Measurements from ENCODE around the gene ADSL.
"Not testable (repeated sequence)": the region's sequence is repeated elsewhere in the genome, so short reads cannot be mapped to it uniquely, and the experiment has no call there.

The ADSL gene

GRCh38 chr22:40346185-40347118 is at the start of gene ADSL:
Gene ADSL, plus strand, starts transcription at chr22:40346500. Its CDS starts 59 bp downstream, at chr22:40346559.
- DNase-seq = peak; percentile 41

GRCh38 chr22:40300316-40300715 is 46.0 kb upstream of the ADSL start:
- no peak for DNase-seq

- DNase-seq = no peak
Measured at GRCh38 chr22:40300884-40301672, 45.2 kb upstream of the ADSL start.

- DNase-seq = no peak
Measured at GRCh38 chr22:40302149-40302548, 44.2 kb upstream of the ADSL start.

- DNase-seq = no peak
Measured at GRCh38 chr22:40305625-40306024, 40.7 kb upstream of the ADSL start.

- DNase-seq = no peak
Measured at GRCh38 chr22:40308999-40309573, 37.2 kb upstream of the ADSL start.

GRCh38 chr22:40309631-40310030 is 36.7 kb upstream of the ADSL start:
- no peak for DNase-seq

- no peak for DNase-seq
Measured at GRCh38 chr22:40310081-40310767, 36.1 kb upstream of the ADSL start.

- DNase-seq = no peak
Measured at GRCh38 chr22:40310768-40311120, 35.6 kb upstream of the ADSL start.

GRCh38 chr22:40311646-40312045 is 34.7 kb upstream of the ADSL start:
- not testable (repeated sequence) for DNase-seq

- DNase-seq = no peak
Measured at GRCh38 chr22:40312050-40312449, 34.2 kb upstream of the ADSL start.

- DNase-seq = no peak
Measured at GRCh38 chr22:40313007-40313406, 33.3 kb upstream of the ADSL start.

- no peak for DNase-seq
Measured at GRCh38 chr22:40314041-40314440, 32.3 kb upstream of the ADSL start.

GRCh38 chr22:40320687-40321086 is 25.6 kb upstream of the ADSL start:
- DNase-seq = no peak

- no peak for DNase-seq
Measured at GRCh38 chr22:40322021-40322420, 24.3 kb upstream of the ADSL start.

- no peak for DNase-seq
Measured at GRCh38 chr22:40322818-40323447, 23.4 kb upstream of the ADSL start.

- no peak for DNase-seq
Measured at GRCh38 chr22:40323681-40324171, 22.6 kb upstream of the ADSL start.

GRCh38 chr22:40324468-40325305 is 21.6 kb upstream of the ADSL start:
- DNase-seq = no peak

- DNase-seq = no peak
Measured at GRCh38 chr22:40325315-40325714, 21.0 kb upstream of the ADSL start.

GRCh38 chr22:40326905-40327735 is 19.2 kb upstream of the ADSL start:
- no peak for DNase-seq
